Esophagus squamous epithelium (tissue), 4 donors: ENCODE results near the gene LRRC4.

Experiments used
- POLR2A ChIP-seq, 4 donors: fragments of 450-650 bp; IDR thresholded peaks; one replicate each; pipeline ENCODE4 v1.6.1; 2017; ENCODE audit warnings: antibody characterized with exemption in 4 of 4, mild to moderate bottlenecking in 4 of 4, moderate library complexity in 3 of 4
- TF ChIP-seq, protein P1 (sequence below), 6 experiments: fragments of 450-650 bp in 4 of 6; fragments of 200-600 bp in 2 of 6; sonication (generic) in 2 of 6; IDR thresholded peaks; one replicate each; pipeline ENCODE4 v1.5.1; 2016 to 2019; ENCODE audit warnings: antibody characterized with exemption in 6 of 6, mild to moderate bottlenecking in 4 of 6, moderate library complexity in 4 of 6

DNA sequence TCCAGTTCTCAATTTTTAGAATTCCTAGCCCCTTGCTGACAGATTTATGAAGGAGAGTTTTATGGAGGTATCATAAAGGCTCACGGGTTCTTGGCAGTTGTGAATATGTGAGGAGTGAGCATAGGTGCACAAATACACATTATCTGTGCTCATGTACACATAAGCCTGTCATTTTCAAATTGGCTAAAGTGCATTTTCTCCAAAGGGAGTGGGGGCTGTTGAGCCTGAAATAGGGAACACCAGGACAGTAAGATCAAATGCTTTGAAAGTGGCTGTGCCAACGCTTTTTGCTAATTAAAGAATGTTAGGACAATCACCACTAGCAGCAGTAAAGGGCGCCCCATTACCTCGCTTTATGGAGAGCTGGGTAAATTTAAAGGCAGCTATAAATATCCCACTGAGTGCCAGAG is 8.3 kb upstream of the LRRC4 start:
- TF ChIP-seq, protein P1, sequence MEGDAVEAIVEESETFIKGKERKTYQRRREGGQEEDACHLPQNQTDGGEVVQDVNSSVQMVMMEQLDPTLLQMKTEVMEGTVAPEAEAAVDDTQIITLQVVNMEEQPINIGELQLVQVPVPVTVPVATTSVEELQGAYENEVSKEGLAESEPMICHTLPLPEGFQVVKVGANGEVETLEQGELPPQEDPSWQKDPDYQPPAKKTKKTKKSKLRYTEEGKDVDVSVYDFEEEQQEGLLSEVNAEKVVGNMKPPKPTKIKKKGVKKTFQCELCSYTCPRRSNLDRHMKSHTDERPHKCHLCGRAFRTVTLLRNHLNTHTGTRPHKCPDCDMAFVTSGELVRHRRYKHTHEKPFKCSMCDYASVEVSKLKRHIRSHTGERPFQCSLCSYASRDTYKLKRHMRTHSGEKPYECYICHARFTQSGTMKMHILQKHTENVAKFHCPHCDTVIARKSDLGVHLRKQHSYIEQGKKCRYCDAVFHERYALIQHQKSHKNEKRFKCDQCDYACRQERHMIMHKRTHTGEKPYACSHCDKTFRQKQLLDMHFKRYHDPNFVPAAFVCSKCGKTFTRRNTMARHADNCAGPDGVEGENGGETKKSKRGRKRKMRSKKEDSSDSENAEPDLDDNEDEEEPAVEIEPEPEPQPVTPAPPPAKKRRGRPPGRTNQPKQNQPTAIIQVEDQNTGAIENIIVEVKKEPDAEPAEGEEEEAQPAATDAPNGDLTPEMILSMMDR (IDR thresholded peaks at IDR 0.05) = no peak
- TF ChIP-seq POLR2A (IDR thresholded peaks at IDR 0.05) = no peak
